GM18505 (cell line): Measurements from ENCODE around the gene MBD3.

ENCODE experiments used
- ATAC-seq: cut with Tn5 transposase; IDR thresholded peaks from one replicate; pipeline ENCODE4 v1.9.1; 2021; ENCODE audit not compliant: unreplicated experiment
- POLR2A ChIP-seq: IDR thresholded peaks from 4 replicates; pipeline ENCODE4 v1.6.1; 2011; ENCODE audit warnings: borderline replicate concordance; ENCODE audit not compliant: insufficient read depth, insufficient read length; ENCODE audit errors: extremely low read depth

MBD3 gene

GRCh38 chr19:1567116-1567847, 25.4 kb downstream of the MBD3 start:
- no peak for TF ChIP-seq POLR2A
- ATAC-seq = no peak

DNA sequence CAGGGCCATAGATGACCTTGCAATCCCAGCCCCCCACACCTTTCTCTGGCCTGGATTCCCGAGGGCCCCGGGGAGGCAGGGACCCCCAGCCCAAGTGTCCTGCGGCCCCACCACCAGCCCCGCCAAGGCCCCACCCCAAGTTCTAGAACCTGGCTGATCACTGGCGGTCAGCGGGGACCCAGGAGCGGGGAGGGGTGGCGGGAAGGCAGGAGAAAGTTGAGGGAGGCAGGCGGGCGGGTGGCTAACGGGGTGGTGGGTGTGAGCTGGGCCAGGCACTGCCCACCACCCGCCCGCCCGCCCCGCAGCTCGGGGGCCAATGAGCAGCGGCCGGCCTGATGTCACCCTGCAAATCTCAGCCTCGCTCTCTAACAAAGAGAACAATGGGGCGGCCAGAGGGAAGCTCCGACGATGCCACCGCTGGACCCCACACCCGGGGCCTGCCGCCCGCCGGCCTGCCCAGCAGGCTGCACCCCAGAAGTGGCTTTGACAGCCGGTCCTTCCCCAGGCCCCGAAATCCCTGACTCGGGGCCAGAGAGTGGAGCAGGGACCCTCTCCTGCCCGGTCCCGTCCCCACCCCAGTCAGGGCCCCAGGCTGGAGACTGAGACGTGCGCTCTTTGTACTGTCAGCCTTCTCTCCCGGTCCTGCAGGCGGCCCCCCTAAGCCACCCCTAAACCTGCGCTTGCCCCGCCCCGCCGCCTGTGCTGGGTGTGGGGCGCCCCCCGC, 26.1 kb downstream of the MBD3 start:
- no peak for ATAC-seq
- no peak for TF ChIP-seq POLR2A

DNA sequence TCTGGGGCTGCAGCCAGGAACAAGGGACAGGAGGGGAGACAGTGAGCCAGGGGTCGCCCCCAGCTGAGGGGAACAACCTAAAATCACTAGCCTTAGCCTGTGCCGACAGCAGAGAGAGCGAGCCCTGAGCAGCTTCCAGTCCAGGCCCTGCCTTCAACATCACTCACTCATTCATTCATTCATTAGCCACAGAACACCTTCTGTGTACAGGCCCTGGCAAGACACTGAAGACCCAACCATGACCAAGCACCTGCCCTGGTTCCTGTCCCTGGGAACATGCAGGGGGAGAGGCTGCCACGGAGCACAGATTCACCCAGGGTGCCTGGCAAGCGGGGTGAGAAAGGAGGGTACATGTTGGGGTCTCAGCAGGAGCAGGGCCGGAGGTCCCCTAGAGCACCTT, 29.4 kb downstream of the MBD3 start:
- no peak for ATAC-seq
- no peak for TF ChIP-seq POLR2A

GRCh38 chr19:1561236-1561842, 31.3 kb downstream of the MBD3 start:
- no peak for ATAC-seq
- TF ChIP-seq POLR2A = no peak

- no peak for ATAC-seq
- TF ChIP-seq POLR2A = no peak
Observed at GRCh38 chr19:1560286-1560882, 32.3 kb downstream of the MBD3 start.

- ATAC-seq = no peak
Observed at GRCh38 chr19:1558552-1558951, 34.1 kb downstream of the MBD3 start.

GRCh38 chr19:1556390-1557070, 36.1 kb downstream of the MBD3 start:
- no peak for TF ChIP-seq POLR2A
- no peak for ATAC-seq

More at GRCh38 chr19:1558552-1558951, 34.1 kb downstream of the MBD3 start:
- TF ChIP-seq POLR2A = no peak

- ATAC-seq = no peak
- no peak for TF ChIP-seq POLR2A
Observed at GRCh38 chr19:1555487-1556389, 36.9 kb downstream of the MBD3 start.

DNA sequence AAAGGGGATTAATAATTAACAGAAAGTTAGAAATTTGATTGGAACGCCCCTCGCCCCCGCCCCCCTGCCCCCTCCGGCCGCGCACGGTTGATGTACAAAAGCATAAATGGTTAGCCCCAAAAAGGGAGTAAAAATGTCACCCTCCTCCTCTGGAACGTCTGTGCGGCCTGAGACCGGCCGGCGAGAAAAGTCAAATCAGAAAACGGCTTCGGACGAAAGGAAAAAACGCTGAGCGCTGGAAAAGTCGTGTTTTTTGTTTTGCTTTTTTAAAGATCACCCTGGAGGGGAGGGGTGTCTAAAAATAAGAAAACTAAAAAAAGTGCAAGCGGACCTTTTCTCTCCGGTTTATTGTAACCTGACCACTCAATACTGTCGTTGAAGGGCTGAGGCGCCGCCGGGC, 37.7 kb downstream of the MBD3 start:
- ATAC-seq = no peak
- TF ChIP-seq POLR2A = no peak

DNA sequence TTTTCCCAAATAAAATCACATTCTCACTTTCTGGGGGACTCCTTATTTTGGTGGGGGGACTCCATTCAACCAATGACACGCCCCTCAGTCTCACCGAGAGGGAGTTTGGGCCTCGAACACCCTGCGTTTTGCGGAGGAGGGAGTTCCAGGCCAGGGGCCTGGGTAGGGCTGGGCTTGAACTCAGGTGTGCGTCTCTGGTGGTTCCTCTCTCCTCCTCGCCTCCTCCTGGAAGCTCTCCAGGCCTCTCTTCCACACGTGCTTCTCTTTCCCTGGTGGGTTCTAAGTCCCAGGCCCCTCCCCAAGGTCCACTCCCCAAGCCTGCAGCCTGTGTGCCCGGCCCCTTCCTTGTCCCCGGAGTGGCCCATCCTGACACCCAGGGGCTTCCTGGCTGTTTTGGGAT, 39.2 kb downstream of the MBD3 start:
- no peak for ATAC-seq
- no peak for TF ChIP-seq POLR2A

DNA sequence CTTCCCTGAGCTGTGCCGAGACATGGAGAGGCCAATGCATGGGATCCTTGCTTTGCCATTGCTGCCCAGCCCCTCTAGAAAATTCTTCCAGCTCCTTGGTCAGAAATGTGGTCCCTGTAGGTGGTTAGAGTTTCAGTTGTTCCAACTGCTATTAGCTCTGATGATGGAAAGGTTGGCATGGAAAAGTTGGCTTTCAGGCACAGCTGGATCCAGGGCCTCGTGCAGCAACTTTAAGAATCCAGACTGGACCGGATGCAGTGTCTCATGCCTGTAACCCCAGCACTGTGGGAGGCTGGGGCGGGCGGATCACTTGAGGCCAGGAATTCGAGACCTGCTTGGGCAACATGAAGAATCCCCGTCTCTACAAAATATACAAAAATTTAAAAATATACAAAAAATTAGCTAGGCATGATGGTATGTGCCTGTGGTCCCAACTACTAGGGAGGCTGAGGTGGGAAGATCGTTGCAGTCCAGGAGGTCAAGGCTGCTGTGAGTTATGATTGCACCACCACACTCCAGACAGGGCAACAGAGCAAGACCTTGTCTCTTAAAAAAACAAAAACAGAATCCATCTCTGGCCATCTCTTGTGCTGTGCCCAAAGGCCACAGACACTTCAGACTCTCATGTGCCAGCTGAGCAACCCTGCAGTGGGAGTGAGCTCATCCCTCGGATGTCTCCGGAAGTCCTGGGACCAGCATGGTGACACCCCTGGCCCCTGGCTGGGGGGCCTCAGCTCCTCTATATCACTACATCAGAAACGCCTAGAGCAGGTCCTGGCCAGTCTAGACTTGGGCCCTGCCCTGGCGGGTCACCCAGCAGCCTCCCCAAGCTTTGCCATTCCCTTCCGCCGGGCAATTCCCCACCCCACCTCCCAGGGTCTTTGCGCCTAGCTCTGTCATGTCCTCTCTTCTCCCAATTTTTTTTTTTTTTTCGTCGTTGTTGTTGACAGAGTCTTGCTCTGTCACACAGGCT, 41.3 kb downstream of the MBD3 start:
- no peak for ATAC-seq
- no peak for TF ChIP-seq POLR2A
